HG03521 (cell line): ENCODE measurements around the gene DHRS1.
"Not testable (repeated sequence)": the region's sequence is repeated elsewhere in the genome, so short reads cannot be mapped to it uniquely, and the experiment has no call there.

Experiments used
- ATAC-seq: cut with Tn5 transposase; IDR thresholded peaks from one replicate; pipeline ENCODE4 v1.9.1; 2021; ENCODE audit warnings: mild to moderate bottlenecking, moderate library complexity; ENCODE audit not compliant: unreplicated experiment

DHRS1 gene

GRCh38 chr14:24329073-24329663 is 29.6 kb upstream of the DHRS1 start:
- ATAC-seq, result no peak

GRCh38 chr14:24327914-24328313 is 28.3 kb upstream of the DHRS1 start:
- ATAC-seq, result not testable (repeated sequence)

- ATAC-seq, result no peak
These were observed 27.7 kb upstream of the DHRS1 start for GRCh38 chr14:24327303-24327702.

GRCh38 chr14:24325963-24326362 is 26.4 kb upstream of the DHRS1 start:
- no peak for ATAC-seq

- no peak for ATAC-seq
These were observed 25.5 kb upstream of the DHRS1 start for GRCh38 chr14:24325041-24325530.

- no peak for ATAC-seq
These were observed 24.4 kb upstream of the DHRS1 start for GRCh38 chr14:24324024-24324423.

- ATAC-seq, result no peak
These were observed 23.8 kb upstream of the DHRS1 start for GRCh38 chr14:24323341-24323740.

- ATAC-seq, result no peak
These were observed 23.1 kb upstream of the DHRS1 start for GRCh38 chr14:24322672-24323071.

- no peak for ATAC-seq
These were observed 21.8 kb upstream of the DHRS1 start for GRCh38 chr14:24321212-24321975.

GRCh38 chr14:24317141-24317928 is 17.8 kb upstream of the DHRS1 start:
- ATAC-seq, result no peak

- ATAC-seq, result no peak
These were observed 17.0 kb upstream of the DHRS1 start for GRCh38 chr14:24316597-24316950.

- no peak for ATAC-seq
These were observed 16.4 kb upstream of the DHRS1 start for GRCh38 chr14:24315807-24316596.

GRCh38 chr14:24315243-24315806 is 15.7 kb upstream of the DHRS1 start:
- no peak for ATAC-seq

- ATAC-seq, result no peak
These were observed 15.0 kb upstream of the DHRS1 start for GRCh38 chr14:24314377-24315193.

GRCh38 chr14:24313913-24314312 is 14.3 kb upstream of the DHRS1 start:
- no peak for ATAC-seq

GRCh38 chr14:24312736-24313507 is 13.3 kb upstream of the DHRS1 start:
- ATAC-seq, result no peak

- no peak for ATAC-seq
These were observed 12.4 kb upstream of the DHRS1 start for GRCh38 chr14:24311837-24312615.
